IMR-90 (cell line): ENCODE results near the gene FOXF1. TPM values are rescaled to one million over a fixed set of nuclear protein-coding genes. Genes with fewer than 3 reads are reported as not detected.

Experiments
- ATAC-seq: fragments of 200-7000 bp; cut with Tn5 transposase; 2 replicates; pipeline ENCODE4 v1.9.1; 2020; ENCODE audit warnings: low read depth, mild to moderate bottlenecking, moderate library complexity
- BruUV-seq: library from RNA; stranded (reverse); fragments of 400-500 nt; replicated peaks from 2 replicates; lab custom pipeline; 2021; lab: Mats Ljungman, UMichigan
- CTCF ChIA-PET: fragments of 300-600 bp; formaldehyde crosslinking; extraction: SDS; loops from one replicate; lab custom pipeline; 2021; ENCODE audit warnings: antibody characterized with exemption; lab: Yijun Ruan, JAX
- POLR2A ChIA-PET: fragments of 300-600 bp; sonication (Branson Sonifier 250); formaldehyde crosslinking; loops from one replicate; lab custom pipeline; 2022; ENCODE audit warnings: antibody characterized with exemption; ENCODE audit not compliant: unreplicated experiment; lab: Charles Lee
- DNase-seq: peaks from one replicate; pipeline ENCODE4 v3.0.0; 2013
- H2AFZ ChIP-seq: replicated peaks from 2 replicates; pipeline ENCODE3; 2013; ENCODE audit warnings: low read length, mild to moderate bottlenecking; ENCODE audit not compliant: poor library complexity
- H2AK5ac ChIP-seq: 2 replicates; pipeline ENCODE4 v1.6.1; 2013; ENCODE audit warnings: low read depth, low read length, inconsistent platforms
- H2AK9ac ChIP-seq: replicated peaks from 2 replicates; pipeline ENCODE3; 2013; ENCODE audit warnings: mild to moderate bottlenecking, low read depth, low read length, moderate library complexity; ENCODE audit not compliant: poor library complexity
- H2BK120ac ChIP-seq: 2 replicates; pipeline ENCODE4 v1.6.1; 2013; ENCODE audit warnings: low read depth, low read length, inconsistent platforms
- H2BK15ac ChIP-seq: 3 replicates; pipeline ENCODE4 v1.6.1; 2013; ENCODE audit warnings: low read depth, low read length, inconsistent platforms
- H2BK20ac ChIP-seq: 2 replicates; pipeline ENCODE4 v1.6.1; 2013; ENCODE audit warnings: low read depth, mild to moderate bottlenecking, inconsistent platforms, low read length, moderate library complexity
- H2BK5ac ChIP-seq: 2 replicates; pipeline ENCODE4 v1.6.1; 2013; ENCODE audit warnings: mild to moderate bottlenecking, low read depth, low read length, inconsistent platforms; ENCODE audit not compliant: poor library complexity, severe bottlenecking
- H3K14ac ChIP-seq: replicated peaks from 2 replicates; pipeline ENCODE4 v1.6.1; 2013; ENCODE audit warnings: low read depth, low read length, inconsistent platforms
- H3K18ac ChIP-seq: 2 replicates; pipeline ENCODE4 v1.6.1; 2013; ENCODE audit warnings: low read depth, low read length, control low read depth
- H3K23ac ChIP-seq: 2 replicates; pipeline ENCODE4 v1.6.1; 2013; ENCODE audit warnings: low read depth, low read length, inconsistent platforms
- H3K27ac ChIP-seq: 2 replicates; pipeline ENCODE4 v1.5.1; 2013; ENCODE audit warnings: mild to moderate bottlenecking, control low read depth, low read length; ENCODE audit not compliant: insufficient read depth
- H3K27me3 ChIP-seq: 2 replicates; pipeline ENCODE4 v1.6.1; 2013; ENCODE audit warnings: low read length; ENCODE audit not compliant: control insufficient read depth, insufficient read depth
- H3K36me3 ChIP-seq: 2 replicates; pipeline ENCODE4 v1.6.1; 2013; ENCODE audit warnings: low read length, mixed read lengths; ENCODE audit not compliant: control insufficient read depth, insufficient read depth
- H3K4ac ChIP-seq: 2 replicates; pipeline ENCODE4 v1.6.1; 2013; ENCODE audit warnings: low read depth, low read length, inconsistent platforms
- H3K4me1 ChIP-seq: 2 replicates; pipeline ENCODE4 v1.6.1; 2013; ENCODE audit warnings: low read length, mixed read lengths; ENCODE audit not compliant: control insufficient read depth, insufficient read depth
- H3K4me2 ChIP-seq: 2 replicates; pipeline ENCODE4 v1.6.1; 2013; ENCODE audit warnings: low read depth, mild to moderate bottlenecking, control low read depth, low read length, moderate library complexity
- H3K4me3 ChIP-seq: 2 replicates; pipeline ENCODE4 v1.5.1; 2013; ENCODE audit warnings: low read depth, mild to moderate bottlenecking, control low read depth, low read length, moderate library complexity; ENCODE audit not compliant: insufficient read depth
- H3K56ac ChIP-seq: 2 replicates; pipeline ENCODE4 v1.6.1; 2013; ENCODE audit warnings: low read length, inconsistent platforms; ENCODE audit not compliant: insufficient read depth; ENCODE audit errors: extremely low read depth
- H3K79me1 ChIP-seq, 2 experiments: 2 replicates each; pipeline ENCODE4 v1.6.1; 2013; ENCODE audit warnings: low read length in 2 of 2, inconsistent platforms in 1 of 2, low read depth in 1 of 2
- H3K9ac ChIP-seq: 2 replicates; pipeline ENCODE4 v1.6.1; 2013; ENCODE audit warnings: low read depth, low read length, control low read depth
- H3K9me1 ChIP-seq: 2 replicates; pipeline ENCODE4 v1.6.1; 2013; ENCODE audit warnings: low read length, inconsistent platforms; ENCODE audit not compliant: insufficient read depth
- H3K9me3 ChIP-seq: 2 replicates; pipeline ENCODE4 v1.6.1; 2013; ENCODE audit warnings: low read length; ENCODE audit not compliant: control insufficient read depth, insufficient read depth
- H4K20me1 ChIP-seq: 2 replicates; pipeline ENCODE4 v1.6.1; 2013; ENCODE audit warnings: low read length, inconsistent platforms; ENCODE audit not compliant: insufficient read depth
- H4K5ac ChIP-seq: 2 replicates; pipeline ENCODE4 v1.6.1; 2013; ENCODE audit warnings: mild to moderate bottlenecking, low read depth, low read length, control low read depth
- H4K8ac ChIP-seq, 2 experiments: 2 replicates each; pipeline ENCODE4 v1.6.1; 2013; ENCODE audit warnings: low read depth in 2 of 2, low read length in 2 of 2, control low read depth in 1 of 2, inconsistent platforms in 1 of 2
- H4K91ac ChIP-seq: 2 replicates; pipeline ENCODE4 v1.6.1; 2013; ENCODE audit warnings: low read depth, low read length, inconsistent platforms; ENCODE audit not compliant: insufficient read depth
- BHLHE40 ChIP-seq: fragments of 150-350 bp; IDR thresholded peaks from 2 replicates; pipeline ENCODE4 v1.6.1; 2016; ENCODE audit warnings: mild to moderate bottlenecking, low read depth, low read length
- CEBPB ChIP-seq: IDR thresholded peaks from 2 replicates; pipeline ENCODE4 v1.6.1; 2012; ENCODE audit warnings: low read depth, low read length, improper control_type of control experiment
- CHD1 ChIP-seq: IDR thresholded peaks from 2 replicates; pipeline ENCODE4 v1.6.1; 2012; ENCODE audit warnings: low read depth, low read length, improper control_type of control experiment
- CTCF ChIP-seq: conservative IDR thresholded peaks from 2 replicates; pipeline ENCODE4 v1.5.1; 2012; ENCODE audit warnings: mild to moderate bottlenecking, low read depth, low read length, improper control_type of control experiment
- FOS ChIP-seq: fragments of 150-350 bp; IDR thresholded peaks from 2 replicates; pipeline ENCODE4 v1.6.1; 2016; ENCODE audit warnings: low read depth, low read length
- MAFK ChIP-seq: IDR thresholded peaks from 2 replicates; pipeline ENCODE4 v1.6.1; 2012; ENCODE audit warnings: low read depth, low read length, improper control_type of control experiment
- MAZ ChIP-seq: IDR thresholded peaks from 2 replicates; pipeline ENCODE4 v1.6.1; 2012; ENCODE audit warnings: low read depth, mild to moderate bottlenecking, low read length, improper control_type of control experiment, moderate library complexity, borderline replicate concordance
- MXI1 ChIP-seq: IDR thresholded peaks from 2 replicates; pipeline ENCODE4 v1.6.1; 2012; ENCODE audit warnings: low read depth, mild to moderate bottlenecking, low read length, moderate library complexity, borderline replicate concordance
- NFE2L2 ChIP-seq: fragments of 150-350 bp; IDR thresholded peaks from 2 replicates; pipeline ENCODE4 v1.6.1; 2016; ENCODE audit warnings: low read depth, mild to moderate bottlenecking, low read length
- POLR2A ChIP-seq: IDR thresholded peaks from 2 replicates; pipeline ENCODE4 v1.6.1; 2012; ENCODE audit warnings: mild to moderate bottlenecking, low read depth, low read length
- RAD21 ChIP-seq: IDR thresholded peaks from 2 replicates; pipeline ENCODE4 v1.6.1; 2012; ENCODE audit warnings: low read length, improper control_type of control experiment
- RCOR1 ChIP-seq: IDR thresholded peaks from 2 replicates; pipeline ENCODE4 v1.6.1; 2012; ENCODE audit warnings: mild to moderate bottlenecking, low read length, improper control_type of control experiment; ENCODE audit not compliant: insufficient replicate concordance
- RFX5 ChIP-seq: IDR thresholded peaks from 2 replicates; pipeline ENCODE4 v1.8.0; 2012; ENCODE audit warnings: low read depth, mild to moderate bottlenecking, low read length, moderate library complexity
- SMC3 ChIP-seq: fragments of 150-350 bp; IDR thresholded peaks from 2 replicates; pipeline ENCODE4 v1.6.1; 2016; ENCODE audit warnings: low read depth, mild to moderate bottlenecking, antibody characterized with exemption, low read length, moderate library complexity
- USF2 ChIP-seq: fragments of 150-350 bp; IDR thresholded peaks from 2 replicates; pipeline ENCODE4 v1.6.1; 2017; ENCODE audit warnings: mild to moderate bottlenecking, antibody characterized with exemption, low read length, low read depth
- WGBS, 2 experiments: methylation state at CpG; one replicate each; pipeline versions ENCODE4 v1.1.5 to v1.1.7; 2013; ENCODE audit warnings: missing lambda C conversion rate in 2 of 2; ENCODE audit not compliant: insufficient read length in 1 of 2; ENCODE audit errors: extremely low coverage in 2 of 2; 5-methylcytosine and 5-hydroxymethylcytosine counted together
- dilution Hi-C: fragments of 300-500 bp; cut with HindIII; formaldehyde crosslinking; loops from one replicate; pipeline ENCODE4 v1.14.3; 2018; ENCODE audit warnings: low sequenced_read_pairs; ENCODE audit not compliant: unreplicated experiment
- in situ Hi-C: fragments of 300-500 bp; cut with MboI; formaldehyde crosslinking; loops from 3 replicates; pipeline ENCODE4 v1.14.3; 2019; ENCODE audit warnings: low sequenced_read_pairs, inconsistent platforms, mixed read lengths
- intact Hi-C: fragments of 100-400 bp; cut with micrococcal nuclease; formaldehyde crosslinking; loops from 2 replicates; pipeline ENCODE4 v1.10.0; 2022
- polyA plus RNA-seq, 3 experiments: library from polyadenylated mRNA; depleted of rRNA; stranded (reverse); fragments of >200 nt; gene quantifications; 2 replicates each; pipeline ENCODE4 v1.2.3, GENCODE V29; 2012; ENCODE audit warnings: low replicate concordance in 1 of 3
- total RNA-seq: library from RNA; depleted of rRNA; stranded (reverse); fragments of >200 nt; gene quantifications from 2 replicates; pipeline ENCODE4 v1.2.3, GENCODE V29; 2012

FOXF1 gene
- total and polyA plus RNA-seq, 2 of the 4 experiments (the other 2 are of a cell fraction) = 2.7 to 33.0 TPM

DNA sequence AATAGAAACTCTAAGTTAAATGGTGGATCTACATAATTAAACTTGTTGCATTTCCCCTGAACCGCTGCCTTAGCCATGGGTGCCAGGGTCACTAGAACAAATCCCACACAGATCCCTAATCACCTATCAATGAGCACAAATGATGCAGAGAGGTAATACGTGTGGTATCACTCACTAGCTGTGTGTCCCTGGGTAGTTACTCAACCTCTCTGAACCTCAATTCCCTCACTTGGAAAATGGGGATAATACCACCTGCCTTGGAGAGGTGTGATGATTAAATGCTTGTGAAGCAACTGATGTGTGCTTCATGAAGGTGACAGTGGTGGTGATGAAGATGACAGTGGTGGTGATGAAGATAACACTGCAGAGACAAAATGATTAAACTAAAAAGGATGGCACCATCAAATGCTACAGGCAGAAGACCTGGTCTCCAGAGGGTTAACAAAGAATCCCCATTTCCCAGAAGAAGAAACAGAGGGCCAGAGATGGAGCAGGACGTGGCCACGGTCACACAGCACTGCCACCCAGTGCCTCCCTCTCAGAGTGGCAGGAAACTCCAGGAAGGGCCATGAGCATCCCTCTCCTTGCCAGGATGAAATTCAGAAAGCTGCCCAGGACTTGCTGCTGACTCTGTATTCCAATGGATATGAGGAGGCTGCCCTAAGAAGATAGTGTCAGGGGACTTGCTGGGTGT, 17.9 kb upstream of the FOXF1 start:
- Histone ChIP-seq H3K4me3 (no peak overlapping the region), H2AK5ac (peak overlapping the region; percentile 48; the same call in 1 of the 2 replicates), H2BK5ac (no peak overlapping the region), H3K4me2 (no peak overlapping the region; the same call in 1 of the 2 replicates), H3K18ac (0 out of 2 replicates have a peak overlapping the region, but pooled peaks have one; percentile 7), H4K20me1 (peaks cover 98% of the 10 kb centered on the region), H3K9ac (no peak overlapping the region), H2BK20ac (no peak overlapping the region), H3K14ac (peak overlapping the region; percentile 33), H4K5ac (no peak overlapping the region), H3K4me1 (peaks cover 35% of the 10 kb centered on the region), H3K27ac (peak overlapping the region; percentile 28; the same call in 1 of the 2 replicates), H3K9me3 (no peaks in the 10 kb centered on the region), H3K9me1 (peaks cover 60% of the 10 kb centered on the region), H2AK9ac (no peak overlapping the region), H2BK15ac (no peak overlapping the region), H3K4ac (peak overlapping the region; percentile 25; the same call in 1 of the 2 replicates), H3K27me3 (no peaks in the 10 kb centered on the region), H2BK120ac (no peak overlapping the region), H3K36me3 (peaks cover 82% of the 10 kb centered on the region), H3K23ac (peak overlapping the region; percentile 54; the same call in 1 of the 2 replicates), H4K8ac (no peak overlapping the region; a peak in 1 of 4 replicates), H3K79me1 (peaks cover 41 to 85% of the 10 kb centered on the region in 2 experiments), H2AFZ (no peak overlapping the region), H3K56ac (no peak overlapping the region), H4K91ac (no peak overlapping the region)
- DNase-seq (no peak), ATAC-seq (no peak)
- intact Hi-C loops (no loop called here), in situ Hi-C loops (no loop called here), dilution Hi-C loops (no loop called here)
- POLR2A ChIA-PET = interaction anchor here (0.7 to 1.0 kb wide), 2 partner anchors 18 to 234 kb away, joined by 3 to 6 read pairs; no protein-coding TSS in a partner anchor
- no CpG with 5 or more reads among the region's 4 CpGs for WGBS, 2 experiments
- CTCF ChIA-PET = interaction anchor here (0.6 kb wide), 1 partner anchor 30 kb away, joined by 3 read pairs; no protein-coding TSS in a partner anchor
- no TSS peak for BruUV-seq
- TF ChIP-seq FOS = no peak
- no peak for TF ChIP-seq SMC3
- no peak for TF ChIP-seq CTCF
- TF ChIP-seq RFX5 = no peak
- TF ChIP-seq BHLHE40 = no peak
- TF ChIP-seq MAZ = no peak
- no peak for TF ChIP-seq RCOR1
- no peak for TF ChIP-seq CHD1
- no peak for TF ChIP-seq NFE2L2
- no peak for TF ChIP-seq CEBPB
- no peak for TF ChIP-seq MXI1
- TF ChIP-seq MAFK = no peak
- TF ChIP-seq RAD21 = no peak; the same call in 1 of the 2 replicates
- no peak for TF ChIP-seq POLR2A
- TF ChIP-seq USF2 = no peak
